K562 (cell line): Measurements from ENCODE around the gene PHOX2A. TPM values are rescaled to one million over a fixed set of nuclear protein-coding genes. Genes with fewer than 3 reads are reported as not detected.

ENCODE experiments used
- AFF1 ChIP-seq, 2 experiments: fragments of 450-650 bp; IDR thresholded peaks; 2 replicates each; pipeline ENCODE4 v1.6.1; 2018; ENCODE audit warnings: mild to moderate bottlenecking in 2 of 2, low read depth in 1 of 2; ENCODE audit not compliant: partially characterized antibody in 2 of 2
- ATF4 ChIP-seq: fragments of 450-650 bp; formaldehyde crosslinking; IDR thresholded peaks from 2 replicates; pipeline ENCODE4 v1.4.0; 2022; ENCODE audit warnings: mild to moderate bottlenecking, moderate library complexity
- CBFA2T3 ChIP-seq: fragments of 450-650 bp; IDR thresholded peaks from 2 replicates; pipeline ENCODE4 v1.6.1; 2017
- CHAMP1 ChIP-seq: fragments of 450-650 bp; IDR thresholded peaks from 2 replicates; pipeline ENCODE4 v1.6.1; 2016; ENCODE audit warnings: mild to moderate bottlenecking
- E2F8 ChIP-seq: fragments of 450-650 bp; IDR thresholded peaks from 2 replicates; pipeline ENCODE4 v1.7.1; 2018; ENCODE audit warnings: mild to moderate bottlenecking, low read depth; ENCODE audit not compliant: partially characterized antibody
- JUND ChIP-seq, 2 experiments: IDR thresholded peaks; 2 replicates in 1 of 2; 3 replicates in 1 of 2; pipeline ENCODE4 v1.6.1; 2011; ENCODE audit warnings: borderline replicate concordance in 2 of 2, low read depth in 2 of 2, low read length in 2 of 2, improper control_type of control experiment in 1 of 2, missing biosample characterization in 1 of 2, missing genetic modification characterization in 1 of 2, missing genetic modification reagents in 1 of 2
- PREB ChIP-seq: sonication (generic); formaldehyde crosslinking; IDR thresholded peaks from 2 replicates; pipeline ENCODE4 v1.8.1; 2023; ENCODE audit warnings: mild to moderate bottlenecking, missing genetic modification reagents
- PTTG1 ChIP-seq: fragments of 450-650 bp; IDR thresholded peaks from 2 replicates; pipeline ENCODE4 v1.6.1; 2016; ENCODE audit warnings: low read depth, mild to moderate bottlenecking, missing genetic modification characterization, missing compliant biosample characterization
- SIN3A ChIP-seq, 2 experiments: fragments of 150-350 bp in 1 of 2; IDR thresholded peaks; 2 replicates each; pipeline ENCODE4 v1.6.1; 2011 to 2016; ENCODE audit warnings: borderline replicate concordance in 2 of 2, low read depth in 2 of 2, low read length in 2 of 2, mild to moderate bottlenecking in 2 of 2, moderate library complexity in 2 of 2; ENCODE audit not compliant: control insufficient read depth in 1 of 2
- SMAD3 ChIP-seq: fragments of 450-650 bp; formaldehyde crosslinking; conservative IDR thresholded peaks from 2 replicates; pipeline ENCODE4 v1.4.0; 2020; ENCODE audit warnings: mild to moderate bottlenecking
- SPI1 ChIP-seq: IDR thresholded peaks from 2 replicates; pipeline ENCODE4 v1.6.1; 2011; ENCODE audit warnings: low read depth, low read length, control low read depth, borderline replicate concordance
- ZBTB9 ChIP-seq: fragments of 450-650 bp; formaldehyde crosslinking; IDR thresholded peaks from 2 replicates; pipeline ENCODE4 v1.4.0; 2020; ENCODE audit warnings: mild to moderate bottlenecking, moderate library complexity
- ZNF316 ChIP-seq: fragments of 450-650 bp; IDR thresholded peaks from 2 replicates; pipeline ENCODE4 v1.6.1; 2016
- ZNF589 ChIP-seq: fragments of 200-800 bp; sonication (Bioruptor generic); IDR thresholded peaks from 2 replicates; pipeline ENCODE4 v1.6.1; 2016; ENCODE audit warnings: low read depth, missing genetic modification characterization, missing compliant biosample characterization
- polyA plus RNA-seq, 8 experiments: library from polyadenylated mRNA; depleted of rRNA in 4 of 8; stranded (reverse) in 5 of 8; unstranded in 3 of 8; fragments of >200 nt; fragmentation: Nextera tagmentation in 2 of 8; fragmentation: Illumina TruSeq in 1 of 8; extraction: Ambion mirVana in 2 of 8; extraction: Trizol in 1 of 8; gene quantifications; 2 replicates each; pipeline versions ENCODE4 v1.2.1 to v1.2.3, GENCODE V29; 2011 to 2014; ENCODE audit warnings: inconsistent platforms in 1 of 8, missing spikeins in 1 of 8
- total RNA-seq, 7 experiments: library from RNA; depleted of rRNA in 6 of 7; stranded (reverse); fragments of >200 nt in 6 of 7; fragmentation: Illumina TruSeq in 2 of 7; extraction: Trizol in 2 of 7; gene quantifications; 2 replicates each; pipeline versions ENCODE4 v1.2.1 to v1.2.3, GENCODE V29; 2011 to 2021; ENCODE audit warnings: low replicate concordance in 1 of 7

Gene PHOX2A
- total and polyA plus RNA-seq, 9 of the 15 experiments (the other 6 are each of a cell fraction or from before 2014, with no cell fraction given), result not detected

- peak; percentile 71; the same call in 1 of the 2 replicates for TF ChIP-seq CHAMP1
- no peak for TF ChIP-seq E2F8
- no peak for TF ChIP-seq SMAD3
- TF ChIP-seq AFF1 (IDR thresholded peaks at IDR 0.05; ENCODE audit: low read depth in 1 of 2, partially characterized antibody in 2 of 2), result no peak
- TF ChIP-seq SIN3A (IDR thresholded peaks at IDR 0.05; ENCODE audit: borderline replicate concordance in 2 of 2, control insufficient read depth in 1 of 2, low read depth in 2 of 2, low read length in 2 of 2), result no peak
- TF ChIP-seq CBFA2T3, result peak; percentile 84
- no peak for TF ChIP-seq ATF4 (CRISPR knock-in tag)
- no peak for TF ChIP-seq SPI1
- TF ChIP-seq PREB, result no peak
- no peak for TF ChIP-seq PTTG1 (tag)
- no peak for TF ChIP-seq ZBTB9 (CRISPR knock-in tag)
- no peak for TF ChIP-seq ZNF589 (CRISPR knock-in tag)
- peak; percentile 83 for TF ChIP-seq JUND (IDR thresholded peaks at IDR 0.05; ENCODE audit: borderline replicate concordance, low read depth, low read length)
- TF ChIP-seq JUND (tag; IDR thresholded peaks at IDR 0.05; ENCODE audit: borderline replicate concordance, low read depth, low read length), result peak; percentile 75; the same call in 1 of the 3 replicates
- TF ChIP-seq ZNF316, result peak; percentile 80
Observed at GRCh38 chr11:72263361-72263760, 19.4 kb upstream of the PHOX2A start (continued).
